Peyer's patch (tissue), 4 donors: ENCODE results near the gene PASK.
"Not testable (repeated sequence)": the region's sequence is repeated elsewhere in the genome, so short reads cannot be mapped to it uniquely, and the experiment has no call there.

ENCODE experiments used
- POLR2A ChIP-seq, 2 donors: fragments of 450-650 bp; IDR thresholded peaks; one replicate each; pipeline ENCODE4 v1.5.1; 2017; ENCODE audit warnings: antibody characterized with exemption in 2 of 2, mild to moderate bottlenecking in 2 of 2, moderate library complexity in 2 of 2
- TF ChIP-seq, protein P1 (sequence below), 6 experiments: fragments of 450-650 bp in 4 of 6; fragments of 200-600 bp in 2 of 6; sonication (generic) in 1 of 6; IDR thresholded peaks; one replicate each; pipeline ENCODE4 v1.5.1; 2017 to 2019; ENCODE audit warnings: antibody characterized with exemption in 6 of 6, mild to moderate bottlenecking in 3 of 6, moderate library complexity in 1 of 6

DNA sequence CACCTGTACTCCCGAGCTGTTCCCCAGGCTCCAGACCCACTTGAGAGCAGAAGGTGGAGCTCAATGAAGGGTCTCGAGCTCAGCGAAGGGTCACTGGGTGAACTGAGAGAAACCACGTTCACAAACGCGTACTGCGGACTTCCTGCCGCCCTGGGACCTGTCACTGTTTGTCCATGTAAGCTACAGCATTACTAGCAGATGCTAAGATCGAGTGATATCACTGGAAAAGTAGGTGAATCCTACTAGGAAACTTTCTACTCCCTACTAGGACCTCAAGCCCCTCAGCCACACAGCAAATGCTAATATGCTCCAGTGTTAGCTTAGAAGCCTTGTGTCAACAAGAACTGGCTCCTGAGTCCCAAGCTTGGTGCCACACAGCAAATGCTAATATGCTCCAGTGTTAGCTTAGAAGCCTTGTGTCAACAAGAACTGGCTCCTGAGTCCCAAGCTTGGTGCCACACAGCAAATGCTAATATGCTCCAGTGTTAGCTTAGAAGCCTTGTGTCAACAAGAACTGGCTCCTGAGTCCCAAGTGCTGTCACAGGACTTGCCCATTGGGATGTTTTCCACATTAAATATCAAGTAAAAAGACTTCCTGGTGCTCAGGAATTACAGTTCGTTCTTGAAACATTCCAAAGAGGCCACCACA is 56.0 kb downstream of the PASK start:
- TF ChIP-seq, protein P1, sequence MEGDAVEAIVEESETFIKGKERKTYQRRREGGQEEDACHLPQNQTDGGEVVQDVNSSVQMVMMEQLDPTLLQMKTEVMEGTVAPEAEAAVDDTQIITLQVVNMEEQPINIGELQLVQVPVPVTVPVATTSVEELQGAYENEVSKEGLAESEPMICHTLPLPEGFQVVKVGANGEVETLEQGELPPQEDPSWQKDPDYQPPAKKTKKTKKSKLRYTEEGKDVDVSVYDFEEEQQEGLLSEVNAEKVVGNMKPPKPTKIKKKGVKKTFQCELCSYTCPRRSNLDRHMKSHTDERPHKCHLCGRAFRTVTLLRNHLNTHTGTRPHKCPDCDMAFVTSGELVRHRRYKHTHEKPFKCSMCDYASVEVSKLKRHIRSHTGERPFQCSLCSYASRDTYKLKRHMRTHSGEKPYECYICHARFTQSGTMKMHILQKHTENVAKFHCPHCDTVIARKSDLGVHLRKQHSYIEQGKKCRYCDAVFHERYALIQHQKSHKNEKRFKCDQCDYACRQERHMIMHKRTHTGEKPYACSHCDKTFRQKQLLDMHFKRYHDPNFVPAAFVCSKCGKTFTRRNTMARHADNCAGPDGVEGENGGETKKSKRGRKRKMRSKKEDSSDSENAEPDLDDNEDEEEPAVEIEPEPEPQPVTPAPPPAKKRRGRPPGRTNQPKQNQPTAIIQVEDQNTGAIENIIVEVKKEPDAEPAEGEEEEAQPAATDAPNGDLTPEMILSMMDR (IDR thresholded peaks at IDR 0.05): not testable (repeated sequence)
- TF ChIP-seq POLR2A (IDR thresholded peaks at IDR 0.05): not testable (repeated sequence)
